WI38 (cell line): Measurements from ENCODE around the gene HBEGF.
A peak's percentile ranks its signal among the peaks of the same experiment; 100 is the strongest.
"Not testable (repeated sequence)": the region's sequence is repeated elsewhere in the genome, so short reads cannot be mapped to it uniquely, and the experiment has no call there.

Source experiments
- H3K4me3 ChIP-seq: 2 replicates; pipeline ENCODE4 v1.5.1; 2011; ENCODE audit warnings: low read depth, mild to moderate bottlenecking, control low read depth, low read length
- TF ChIP-seq, protein P1 (sequence below): IDR thresholded peaks from 2 replicates; pipeline ENCODE4 v1.5.1; 2012; ENCODE audit warnings: low read depth, mild to moderate bottlenecking, control low read depth, low read length

HBEGF gene

DNA sequence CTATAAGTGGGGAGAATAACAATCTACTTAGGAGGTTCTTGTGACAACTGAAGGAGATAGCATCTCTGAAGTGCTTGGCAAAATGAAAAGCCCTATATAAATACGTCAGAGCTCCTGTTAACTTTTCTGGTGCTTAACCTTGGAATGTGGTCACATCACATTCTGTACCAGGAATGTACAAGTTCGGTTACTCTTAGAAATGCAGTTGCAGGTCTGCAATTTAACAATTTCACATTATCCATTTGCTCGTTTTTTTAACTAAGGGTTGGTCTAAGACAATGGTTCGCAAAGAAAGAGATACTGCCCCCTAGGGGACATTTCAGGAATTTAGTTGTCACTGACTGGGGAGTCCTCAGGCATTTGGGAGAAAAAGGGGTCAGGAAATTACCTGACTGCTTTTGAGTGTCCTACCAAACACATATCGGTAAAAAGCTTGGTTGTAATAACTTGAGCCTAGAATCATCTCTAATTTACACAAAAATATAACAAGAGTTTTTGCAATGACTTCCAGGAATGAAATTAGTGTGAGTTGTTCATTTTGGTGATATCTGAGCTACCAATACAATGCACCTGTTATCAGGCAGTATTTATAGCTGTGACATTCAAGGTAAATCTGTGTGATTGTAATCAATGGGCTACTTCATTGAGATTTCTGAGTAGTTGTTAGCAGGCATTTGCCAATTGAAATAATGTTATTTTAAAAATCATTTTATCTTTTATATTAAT, 5.4 kb upstream of the HBEGF start:
- TF ChIP-seq, protein P1, sequence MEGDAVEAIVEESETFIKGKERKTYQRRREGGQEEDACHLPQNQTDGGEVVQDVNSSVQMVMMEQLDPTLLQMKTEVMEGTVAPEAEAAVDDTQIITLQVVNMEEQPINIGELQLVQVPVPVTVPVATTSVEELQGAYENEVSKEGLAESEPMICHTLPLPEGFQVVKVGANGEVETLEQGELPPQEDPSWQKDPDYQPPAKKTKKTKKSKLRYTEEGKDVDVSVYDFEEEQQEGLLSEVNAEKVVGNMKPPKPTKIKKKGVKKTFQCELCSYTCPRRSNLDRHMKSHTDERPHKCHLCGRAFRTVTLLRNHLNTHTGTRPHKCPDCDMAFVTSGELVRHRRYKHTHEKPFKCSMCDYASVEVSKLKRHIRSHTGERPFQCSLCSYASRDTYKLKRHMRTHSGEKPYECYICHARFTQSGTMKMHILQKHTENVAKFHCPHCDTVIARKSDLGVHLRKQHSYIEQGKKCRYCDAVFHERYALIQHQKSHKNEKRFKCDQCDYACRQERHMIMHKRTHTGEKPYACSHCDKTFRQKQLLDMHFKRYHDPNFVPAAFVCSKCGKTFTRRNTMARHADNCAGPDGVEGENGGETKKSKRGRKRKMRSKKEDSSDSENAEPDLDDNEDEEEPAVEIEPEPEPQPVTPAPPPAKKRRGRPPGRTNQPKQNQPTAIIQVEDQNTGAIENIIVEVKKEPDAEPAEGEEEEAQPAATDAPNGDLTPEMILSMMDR, result peak; percentile 68

DNA sequence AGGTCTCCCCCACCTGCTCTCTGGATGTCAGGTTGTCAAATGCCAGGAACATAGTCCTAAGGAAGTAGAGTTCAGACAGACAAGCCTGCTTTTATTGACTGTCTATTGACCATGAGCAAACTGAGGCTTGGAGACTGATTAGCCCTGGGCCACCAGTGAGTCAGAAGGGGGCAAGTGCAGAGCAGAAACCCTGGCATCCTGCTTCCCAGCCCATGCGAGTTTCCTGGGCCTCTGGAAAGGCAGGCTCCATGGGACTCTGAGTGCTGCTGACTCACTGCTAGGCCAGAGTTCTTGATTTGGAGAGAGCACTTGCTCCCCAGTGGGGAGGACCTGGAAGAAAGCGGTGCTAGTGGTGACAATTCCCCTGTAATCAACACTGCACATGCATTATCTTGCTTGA, 2.8 kb upstream of the HBEGF start:
- TF ChIP-seq, protein P1, result no peak
- no peak overlapping the region for H3K4me3 ChIP-seq

More for the DNA sequence above, 5.4 kb upstream of the HBEGF start:
- H3K4me3 ChIP-seq, result no peak overlapping the region

DNA sequence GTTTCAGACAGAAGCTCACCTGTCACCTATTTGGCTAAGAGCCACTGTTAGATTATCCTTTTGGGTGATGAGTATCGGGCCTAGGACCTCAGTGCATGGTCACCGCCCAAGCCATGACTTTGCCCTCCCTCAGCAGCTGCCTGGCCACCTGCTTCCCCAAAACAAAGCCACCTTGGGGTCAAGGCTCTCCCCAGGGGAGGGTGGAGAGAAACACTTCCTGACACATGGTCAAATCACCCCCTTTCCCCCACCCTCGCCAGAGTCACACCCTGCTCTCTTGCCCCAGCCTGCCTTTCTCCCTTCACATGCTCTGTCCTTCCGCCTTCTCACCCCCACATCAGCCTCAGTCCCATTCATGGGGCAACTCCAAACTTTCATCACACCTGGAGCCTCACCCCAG, 1.7 kb upstream of the HBEGF start:
- H3K4me3 ChIP-seq, result no peak overlapping the region

GRCh38 chr5:140347360-140347759, 957 bp upstream of the HBEGF start:
- H3K4me3 ChIP-seq, result no peak overlapping the region
- TF ChIP-seq, protein P1, result no peak

More for the DNA sequence above, 1.7 kb upstream of the HBEGF start:
- TF ChIP-seq, protein P1, result no peak

DNA sequence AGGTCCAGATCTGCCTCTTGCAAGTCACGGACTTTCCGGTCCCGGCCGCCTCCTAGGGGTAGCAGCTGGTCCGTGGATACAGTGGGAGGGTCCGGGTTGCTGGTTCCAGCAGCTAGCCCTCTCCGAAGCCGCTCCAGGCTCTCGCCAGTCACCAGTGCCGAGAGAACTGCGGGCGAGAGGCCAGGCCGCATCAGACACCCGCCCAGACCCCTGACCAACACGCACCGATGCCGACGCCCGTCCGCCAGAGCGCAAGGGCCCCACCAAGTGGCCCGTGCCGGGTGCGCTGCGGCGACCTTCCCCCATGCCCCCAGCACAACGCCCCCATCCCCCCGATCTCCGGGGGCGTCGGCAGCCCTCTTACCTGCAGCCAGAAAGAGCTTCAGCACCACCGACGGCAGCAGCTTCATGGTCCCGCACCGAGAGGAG, 470 bp downstream of the HBEGF start:
- TF ChIP-seq, protein P1, result no peak; the same call in 1 of the 2 replicates
- H3K4me3 ChIP-seq, result peak overlapping the region; percentile 60

GRCh38 chr5:140344683-140345423, 1.6 kb downstream of the HBEGF start:
- peak overlapping the region; percentile 60 for H3K4me3 ChIP-seq
- TF ChIP-seq, protein P1, result no peak

DNA sequence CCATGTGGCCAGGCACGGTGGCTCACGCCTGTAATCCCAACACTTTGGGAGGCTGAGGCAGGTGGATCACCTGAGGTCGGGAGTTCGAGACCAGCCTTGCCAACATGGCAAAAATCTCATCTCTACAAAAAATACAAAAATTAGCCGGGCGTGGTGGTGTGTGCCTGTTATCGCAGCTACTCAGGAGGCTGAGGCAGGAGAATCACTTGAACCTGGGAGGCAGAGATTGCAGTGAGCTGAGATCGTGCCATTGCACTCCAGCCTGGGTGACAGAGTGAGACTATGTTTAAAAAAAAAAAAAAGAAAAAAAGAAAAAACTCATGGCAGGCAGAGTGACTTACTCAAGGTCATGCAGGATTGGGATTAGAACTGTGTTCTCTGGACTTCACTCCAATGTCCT, 2.6 kb downstream of the HBEGF start:
- H3K4me3 ChIP-seq, result not testable (repeated sequence)
